HL-60/S4 treated with retinoic acid at 250 ng/mL for 4 days and 3 days (cell line): Measurements from ENCODE around the gene RNF10.

Experiments used
- in situ Hi-C: fragments of 300-500 bp; cut with MboI; formaldehyde crosslinking; loops from 2 replicates; pipeline ENCODE4 v1.7.0; 2022; ENCODE audit warnings: low sequenced_read_pairs

Gene RNF10

DNA sequence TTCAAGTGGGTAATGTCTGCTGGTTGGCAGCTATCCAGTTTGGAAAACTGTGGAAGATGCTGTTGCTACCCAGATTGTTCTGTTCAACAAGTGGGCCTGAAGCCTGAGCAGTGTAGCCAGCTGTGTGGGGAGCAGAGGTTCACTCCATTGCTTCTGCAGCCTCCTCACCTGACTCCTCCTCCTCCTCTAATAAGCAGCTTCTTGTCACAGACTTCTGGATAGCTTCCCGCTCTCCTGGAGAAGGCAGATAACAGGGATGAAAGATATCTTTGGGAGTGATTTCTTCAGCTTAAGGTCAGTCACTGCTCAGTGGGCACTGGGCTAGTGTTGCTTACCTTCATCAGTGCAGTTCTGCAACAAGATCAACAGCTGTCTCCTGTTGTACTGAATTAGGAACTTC, 45.0 kb downstream of the RNF10 start:
- in situ Hi-C loops, result loop anchor here (25.0 kb wide), 1 partner anchor 383 kb away; no protein-coding TSS in a partner anchor

- in situ Hi-C loops, result loop anchor here (10.0 to 25.0 kb wide), 2 partner anchors 134 to 381 kb away; partner anchors contain the start of gene UNC119B
Observed at GRCh38 chr12:120580787-120581723, 46.9 kb downstream of the RNF10 start, which contains the start of gene POP5. TSS of gene POP5 (minus strand) at chr12:120581402. CDS start at chr12:120581362, 40 bp downstream.

GRCh38 chr12:120581998-120582397, 47.8 kb downstream of the RNF10 start:
- in situ Hi-C loops, result loop anchor here (10.0 to 25.0 kb wide), 2 partner anchors 133 to 380 kb away; partner anchors contain the start of gene UNC119B

GRCh38 chr12:120583478-120584030, 49.4 kb downstream of the RNF10 start:
- in situ Hi-C loops, result loop anchor here (10.0 to 25.0 kb wide), 2 partner anchors 131 to 379 kb away; partner anchors contain the start of gene UNC119B

GRCh38 chr12:120584343-120585149, 50.4 kb downstream of the RNF10 start:
- in situ Hi-C loops, result loop anchor here (10.0 to 25.0 kb wide), 2 partner anchors 130 to 378 kb away; partner anchors contain the start of gene UNC119B

DNA sequence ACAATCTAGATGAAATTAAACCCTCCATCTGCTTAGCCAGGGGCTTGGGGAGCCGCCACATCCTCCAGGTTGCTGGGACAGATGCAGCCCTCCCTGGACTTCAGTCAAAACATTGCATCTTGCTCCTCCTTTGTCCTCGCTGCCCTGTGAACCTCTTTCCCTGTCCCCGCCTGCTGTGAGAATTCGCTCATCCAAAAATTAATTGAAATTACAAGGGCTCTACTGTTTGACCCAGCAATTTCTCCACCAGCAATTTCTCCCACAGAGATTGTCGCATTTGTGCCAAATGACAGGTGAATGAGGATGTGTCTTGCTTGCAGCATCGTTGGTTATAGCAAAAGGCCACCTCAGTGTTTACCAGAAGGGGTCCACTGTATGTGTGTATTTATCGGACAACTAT, 52.0 kb downstream of the RNF10 start:
- in situ Hi-C loops, result loop anchor here (10.0 to 25.0 kb wide), 2 partner anchors 129 to 376 kb away; partner anchors contain the start of gene UNC119B

DNA sequence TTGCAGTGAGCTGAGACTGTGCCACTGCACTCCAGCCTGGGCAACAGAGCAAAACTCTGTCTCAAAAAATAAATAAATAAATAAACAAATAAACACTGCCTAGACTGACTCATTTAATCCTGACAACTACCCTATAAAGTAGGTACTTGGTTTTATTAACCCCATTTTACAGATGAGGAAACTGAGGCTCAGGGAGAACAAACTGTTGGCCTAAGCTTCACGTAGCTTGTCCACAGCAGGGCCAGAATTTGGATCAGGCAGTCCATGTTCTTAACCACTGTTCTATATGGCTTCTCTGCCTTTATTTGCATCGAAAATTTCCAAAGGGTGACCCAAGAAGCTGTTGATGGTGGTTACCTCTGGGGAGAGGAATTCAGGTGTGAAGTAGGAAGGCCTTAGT, 52.7 kb downstream of the RNF10 start:
- in situ Hi-C loops, result loop anchor here (10.0 to 25.0 kb wide), 2 partner anchors 128 to 375 kb away; partner anchors contain the start of gene UNC119B

GRCh38 chr12:120588371-120588770, 54.2 kb downstream of the RNF10 start:
- in situ Hi-C loops, result loop anchor here (10.0 to 25.0 kb wide), 2 partner anchors 126 to 374 kb away; partner anchors contain the start of gene UNC119B

DNA sequence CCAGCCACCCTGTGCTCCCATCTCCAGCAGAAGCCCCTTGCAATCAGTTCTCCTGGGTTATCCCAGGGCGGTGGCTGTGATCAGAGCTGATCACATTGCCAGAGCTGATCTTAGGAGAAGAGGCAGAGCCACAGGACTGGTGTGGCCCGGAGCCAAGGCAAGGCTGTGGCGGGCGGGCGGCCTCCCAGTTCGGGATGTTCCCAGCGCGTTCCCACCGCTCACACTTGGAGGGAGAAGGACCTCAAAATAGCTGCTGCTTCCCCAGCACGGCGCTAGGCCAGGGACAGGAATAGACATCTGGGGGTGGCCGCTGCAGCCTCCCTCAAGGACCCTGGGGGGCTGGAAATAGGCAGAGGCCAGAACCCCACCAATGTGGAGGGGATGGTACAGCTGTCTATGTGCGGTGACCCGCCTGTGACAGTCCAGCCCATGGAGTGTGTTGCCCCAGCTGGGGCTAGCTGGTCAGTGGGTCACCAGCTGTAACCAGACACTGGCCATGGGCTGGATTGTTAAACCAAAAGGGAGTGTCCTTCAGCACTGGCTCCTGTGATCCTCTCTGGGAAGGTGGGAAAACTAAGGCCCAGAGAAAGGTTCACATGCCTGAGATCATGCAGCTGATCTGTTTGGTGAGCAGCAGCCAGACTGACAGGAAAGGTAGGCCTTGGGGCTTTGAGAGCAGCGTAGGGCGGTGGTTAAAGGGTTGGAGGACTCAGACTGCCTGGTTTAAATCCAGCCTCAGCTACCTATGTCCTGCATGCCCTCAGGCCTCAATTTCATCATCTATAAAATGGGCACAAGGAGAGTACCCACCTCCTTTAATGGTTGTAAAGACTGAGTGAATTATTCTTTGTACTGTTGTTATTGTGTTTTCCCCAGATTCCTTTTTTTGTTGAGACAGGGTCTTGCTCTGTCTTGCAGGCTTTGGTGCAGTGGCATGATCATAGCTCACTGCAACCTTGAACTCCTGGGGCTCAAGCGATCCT, 55.1 kb downstream of the RNF10 start:
- in situ Hi-C loops, result loop anchor here (10.0 to 25.0 kb wide), 2 partner anchors 126 to 373 kb away; partner anchors contain the start of gene UNC119B

- in situ Hi-C loops, result loop anchor here (25.0 kb wide), 1 partner anchor 371 kb away; no protein-coding TSS in a partner anchor
Observed at GRCh38 chr12:120590741-120591407, 56.7 kb downstream of the RNF10 start.

- in situ Hi-C loops, result loop anchor here (25.0 kb wide), 1 partner anchor 370 kb away; no protein-coding TSS in a partner anchor
Observed at GRCh38 chr12:120592121-120593049, 58.2 kb downstream of the RNF10 start.

DNA sequence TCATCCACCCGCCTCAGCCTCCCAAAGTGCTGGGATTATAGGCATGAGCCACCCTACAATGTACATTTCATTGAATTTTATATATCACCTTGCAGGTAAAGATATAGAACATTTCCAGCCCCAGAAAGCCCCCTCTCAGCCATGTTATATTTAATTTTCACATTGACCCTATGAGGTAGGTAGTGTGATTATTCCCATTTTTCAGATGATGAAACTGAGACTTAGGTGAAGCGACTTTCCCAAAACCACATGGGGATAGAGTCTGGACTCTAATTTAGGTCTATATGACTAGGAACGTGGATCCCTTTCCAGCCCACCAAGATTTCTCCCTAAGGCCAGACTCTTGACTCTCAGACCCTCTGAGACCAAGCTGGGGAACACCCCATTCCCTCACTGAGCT, 62.7 kb downstream of the RNF10 start:
- in situ Hi-C loops, result loop anchor here (25.0 kb wide), 1 partner anchor 365 kb away; no protein-coding TSS in a partner anchor

GRCh38 chr12:120597861-120598260, 63.7 kb downstream of the RNF10 start:
- in situ Hi-C loops, result loop anchor here (25.0 kb wide), 1 partner anchor 364 kb away; no protein-coding TSS in a partner anchor

GRCh38 chr12:120598674-120599463, 64.7 kb downstream of the RNF10 start:
- in situ Hi-C loops, result loop anchor here (25.0 kb wide), 1 partner anchor 363 kb away; no protein-coding TSS in a partner anchor

- in situ Hi-C loops, result loop anchor here (25.0 kb wide), 1 partner anchor 362 kb away; no protein-coding TSS in a partner anchor
Observed at GRCh38 chr12:120599672-120600552, 65.8 kb downstream of the RNF10 start.
